Psoas muscle (tissue), 8 donors: Measurements from ENCODE around the gene CUL7. TPM values are rescaled to one million over a fixed set of nuclear protein-coding genes. Genes with fewer than 3 reads are reported as not detected.
A peak's percentile ranks its signal among the peaks of the same experiment; 100 is the strongest.

Experiments
- ATAC-seq, 4 donors: fragments of 200-7000 bp; cut with Tn5 transposase; one replicate each; pipeline ENCODE4 v1.9.1; 2020; ENCODE audit warnings: moderate library complexity in 3 of 4, mild to moderate bottlenecking in 2 of 4
- DNase-seq, 2 donors: peaks; one replicate each; pipeline ENCODE4 v3.0.0-alpha.2; 2020
- H3K27ac ChIP-seq: fragments of 200-600 bp; one replicate; pipeline ENCODE4 v1.8.0; 2022
- H3K27me3 ChIP-seq, 3 donors: fragments of 200-600 bp in 1 of 3; one replicate each; pipeline versions ENCODE4 v1.6.1 to v1.8.0; 2013 to 2022; ENCODE audit warnings: low read length in 2 of 3, mild to moderate bottlenecking in 2 of 3, moderate library complexity in 1 of 3; ENCODE audit not compliant: insufficient read depth in 3 of 3
- H3K36me3 ChIP-seq, 2 donors: fragments of 200-600 bp in 1 of 2; one replicate each; pipeline versions ENCODE4 v1.6.1 to v1.8.0; 2013 to 2022; ENCODE audit warnings: low read depth in 1 of 2, mild to moderate bottlenecking in 1 of 2, moderate library complexity in 1 of 2; ENCODE audit not compliant: insufficient read depth in 1 of 2
- H3K4me1 ChIP-seq: fragments of 200-600 bp; one replicate; pipeline ENCODE4 v1.8.0; 2022
- H3K4me3 ChIP-seq: fragments of 200-600 bp; one replicate; pipeline ENCODE4 v1.8.0; 2022; ENCODE audit warnings: mild to moderate bottlenecking
- H3K9me3 ChIP-seq: fragments of 200-600 bp; one replicate; pipeline ENCODE4 v1.8.0; 2022
- CTCF ChIP-seq: fragments of 200-600 bp; IDR thresholded peaks from one replicate; pipeline ENCODE4 v1.8.0; 2022; ENCODE audit warnings: antibody characterized with exemption
- WGBS, 3 donors: extraction: QIAGEN DNeasy Blood & Tissue Kit; methylation state at CpG; one replicate each; pipeline versions ENCODE4 v1.1.6 to v1.1.7; 2013; 5-methylcytosine and 5-hydroxymethylcytosine counted together
- intact Hi-C, 2 donors: fragments of 100-400 bp; cut with DNase I; formaldehyde crosslinking; loops; one replicate each; pipeline versions ENCODE4 v1.11.0 to v1.14.2; 2022
- polyA plus RNA-seq, 3 donors: library from polyadenylated mRNA; stranded (reverse); fragments of 200-250 nt; gene quantifications; one replicate each; pipeline ENCODE4 v1.2.3, GENCODE V29; 2013
- total RNA-seq, 4 donors: library from RNA; stranded (reverse); fragmentation: NEBNext Ultra II Directional in 2 of 4; extraction: Animal tissue kit (Norgen Biotek cat#: 25700) in 2 of 4; gene quantifications; one replicate each; pipeline versions ENCODE4 v1.2.1 to v1.2.4, GENCODE V29; 2021 to 2023
- donor health status: healthy with polysubstance abuse.
- donor health status: DM: no; HTN: no; CAD: no; lungs with moderate emphysema.
- donor health status: Bipolar disorder and iron deficiency.
- donor health status: healthy.
- donor health status: DM: yes; HTN: yes; CAD: no.
- donor health status: DM: no; HTN: no; CAD: no.
- donor health status: DM: no; HTN: no; CAD: no.
- donor health status: DM: yes; HTN: yes; CAD: no.

The CUL7 gene
- total and polyA plus RNA-seq, 7 donors: 6.0 to 23.4 (median 11.5) TPM

GRCh38 chr6:43061861-43062260, 8.2 kb upstream of the CUL7 start:
- intact Hi-C loops: loop anchor here in 1 of 2 donors (2.0 kb wide), 1 partner anchor 49 kb away; the partner anchor contains the start of gene MEA1
- peaks cover 0 to 66% of the 10 kb centered on the region in 2 donors for H3K36me3 ChIP-seq
- no peak overlapping the region for H3K27ac ChIP-seq
- peaks cover 18% of the 10 kb centered on the region for H3K4me1 ChIP-seq
- 79 to 83% (median 82%) methylated on average over 2 of the region's 2 CpGs for WGBS, 3 donors
- H3K27me3 ChIP-seq: no peaks in the 10 kb centered on the region
- H3K4me3 ChIP-seq: no peak overlapping the region
- H3K9me3 ChIP-seq: no peaks in the 10 kb centered on the region
- no peak for ATAC-seq
- TF ChIP-seq CTCF: no peak
- no peak for DNase-seq

- H3K27ac ChIP-seq: no peak overlapping the region
- 83 to 88% (median 87%) methylated on average over 12 of the region's 12 CpGs for WGBS, 3 donors
- no peak for TF ChIP-seq CTCF
Observed at GRCh38 chr6:43060755-43061633, 7.3 kb upstream of the CUL7 start.

GRCh38 chr6:43060034-43060754, 6.5 kb upstream of the CUL7 start:
- intact Hi-C loops: loop anchor here in 1 of 2 donors (2.0 kb wide), 1 partner anchor 47 kb away; the partner anchor contains the start of gene MEA1
- no peaks in the 10 kb centered on the region for H3K27me3 ChIP-seq
- peaks cover 0 to 66% of the 10 kb centered on the region in 2 donors for H3K36me3 ChIP-seq
- 5 to 6% (median 5%) methylated on average over 15 of the region's 15 CpGs for WGBS, 3 donors
- peaks cover 18% of the 10 kb centered on the region for H3K4me1 ChIP-seq
- peak overlapping the region; percentile 92 for H3K27ac ChIP-seq
- ATAC-seq: peak in 3 of 4 donors; percentile 5 to 15 (median 15)
- DNase-seq: no peak
- no peaks in the 10 kb centered on the region for H3K9me3 ChIP-seq
- TF ChIP-seq CTCF: no peak
- peak overlapping the region; percentile 85 for H3K4me3 ChIP-seq

More at GRCh38 chr6:43060755-43061633, 7.3 kb upstream of the CUL7 start:
- no peaks in the 10 kb centered on the region for H3K27me3 ChIP-seq
- peaks cover 18% of the 10 kb centered on the region for H3K4me1 ChIP-seq
- peak overlapping the region; percentile 85 for H3K4me3 ChIP-seq
- no peak for DNase-seq
- ATAC-seq: no peak
- intact Hi-C loops: loop anchor here in 1 of 2 donors (2.0 kb wide), 1 partner anchor 48 kb away; the partner anchor contains the start of gene MEA1
- peaks cover 0 to 66% of the 10 kb centered on the region in 2 donors for H3K36me3 ChIP-seq
- H3K9me3 ChIP-seq: no peaks in the 10 kb centered on the region

GRCh38 chr6:43059168-43060033, 5.8 kb upstream of the CUL7 start, which contains the start of the genes KLC4 and MRPL2:
Gene KLC4 (plus strand): TSS chr6:43059631. CDS start chr6:43061336, 1,705 bp downstream.
Gene MRPL2 (minus strand): TSS chr6:43059434. CDS start chr6:43059381, 53 bp downstream.
- 0 to 1% (median 0%) methylated on average over 62 to 64 of the region's 64 CpGs for WGBS, 3 donors
- no peaks in the 10 kb centered on the region for H3K27me3 ChIP-seq
- H3K9me3 ChIP-seq: no peaks in the 10 kb centered on the region
- H3K4me3 ChIP-seq: peak within 1 kb of the TSS; percentile 85
- intact Hi-C loops: loop anchor here in 1 of 2 donors (2.0 kb wide), 1 partner anchor 47 kb away; the partner anchor contains the start of gene MEA1
- ATAC-seq (peak; percentile 96 to 99 (median 96)), DNase-seq (peak; percentile 98 to 99)
- TF ChIP-seq CTCF: no peak
- peak within 1 kb of the TSS; percentile 92 for H3K27ac ChIP-seq
- H3K36me3 ChIP-seq: peaks cover 0 to 62% of the 10 kb centered on the region in 2 donors
- peaks cover 20% of the 10 kb centered on the region for H3K4me1 ChIP-seq
